ENCODE measurements around the gene PRAC2. TPM values are rescaled to one million over a fixed set of nuclear protein-coding genes. Genes with fewer than 3 reads are reported as not detected.
A peak's percentile ranks its signal among the peaks of the same experiment; 100 is the strongest.

The PRAC2 gene
- total RNA-seq, 2 donors from 2014 or later = not detected

- ATAC-seq (peak; percentile 82), DNase-seq (peak; percentile 85 to 90 (median 87))
- peaks cover 24% of the 10 kb centered on the region for H3K4me1 ChIP-seq
- intact Hi-C loops (cut with DNase I) = loop anchor here (10.0 kb wide), 1 partner anchor 160 kb away; no protein-coding TSS in a partner anchor
- WGBS, 2 donors = 10 to 18% methylated on average over 21 to 32 of the region's 32 CpGs
- H3K36me3 ChIP-seq (replicated peaks in 1 of 2; ENCODE audit: insufficient read depth in 1 of 2, low read depth in 2 of 2) = no peaks in the 10 kb centered on the region
- TF ChIP-seq POLR2A (IDR thresholded peaks at IDR 0.05) (no peak), CTCF (IDR thresholded peaks at IDR 0.05) (peak; percentile 55 to 76 (median 71))
- no peak overlapping the region for H3K4me3 ChIP-seq
- H3K27ac ChIP-seq = no peak overlapping the region
- no peaks in the 10 kb centered on the region for H3K9me3 ChIP-seq
- peaks cover 0 to 74% of the 10 kb centered on the region in 2 donors for H3K27me3 ChIP-seq
Observed at GRCh38 chr17:48724251-48725003, 1.4 kb downstream of the PRAC2 start.

- intact Hi-C loops (cut with DNase I) = loop anchor here (10.0 kb wide), 1 partner anchor 160 kb away; no protein-coding TSS in a partner anchor
- ATAC-seq = no peak
- peaks cover 24% of the 10 kb centered on the region for H3K4me1 ChIP-seq
- H3K36me3 ChIP-seq (replicated peaks in 1 of 2; ENCODE audit: insufficient read depth in 1 of 2, low read depth in 2 of 2) = no peaks in the 10 kb centered on the region
- no peak overlapping the region for H3K27ac ChIP-seq
- no peak overlapping the region for H3K4me3 ChIP-seq
- H3K27me3 ChIP-seq = peaks cover 0 to 75% of the 10 kb centered on the region in 2 donors
- no peaks in the 10 kb centered on the region for H3K9me3 ChIP-seq
- DNase-seq = no peak
- TF ChIP-seq CTCF (IDR thresholded peaks at IDR 0.05) = no peak
- TF ChIP-seq POLR2A (IDR thresholded peaks at IDR 0.05) = no peak
- WGBS, 2 donors = 2% methylated on average over 16 of the region's 16 CpGs
Observed at GRCh38 chr17:48725004-48725287, 2.0 kb downstream of the PRAC2 start.

- WGBS, 2 donors = 4 to 6% methylated on average over 5 to 37 of the region's 38 CpGs
- no peak for TF ChIP-seq POLR2A (IDR thresholded peaks at IDR 0.05)
- no peak for TF ChIP-seq CTCF (IDR thresholded peaks at IDR 0.05)
- H3K9me3 ChIP-seq = no peaks in the 10 kb centered on the region
- ATAC-seq (no peak), DNase-seq (no peak)
- intact Hi-C loops (cut with DNase I) = loop anchor here (10.0 kb wide), 1 partner anchor 159 kb away; no protein-coding TSS in a partner anchor
- no peak overlapping the region for H3K27ac ChIP-seq
- H3K4me1 ChIP-seq = peaks cover 24% of the 10 kb centered on the region
- peaks cover 0 to 74% of the 10 kb centered on the region in 2 donors for H3K27me3 ChIP-seq
- H3K4me3 ChIP-seq = no peak overlapping the region
- no peaks in the 10 kb centered on the region for H3K36me3 ChIP-seq (replicated peaks in 1 of 2; ENCODE audit: insufficient read depth in 1 of 2, low read depth in 2 of 2)
Observed at GRCh38 chr17:48725288-48726064, 2.5 kb downstream of the PRAC2 start.

- TF ChIP-seq POLR2A (IDR thresholded peaks at IDR 0.05) (no peak), CTCF (IDR thresholded peaks at IDR 0.05) (no peak)
- ATAC-seq (no peak), DNase-seq (no peak)
- Histone ChIP-seq H3K27me3 (peaks cover 0 to 79% of the 10 kb centered on the region in 2 donors), H3K27ac (no peak overlapping the region), H3K4me1 (peaks cover 24% of the 10 kb centered on the region), H3K4me3 (no peak overlapping the region), H3K9me3 (no peaks in the 10 kb centered on the region), H3K36me3 (replicated peaks in 1 of 2; ENCODE audit: insufficient read depth in 1 of 2, low read depth in 2 of 2) (no peaks in the 10 kb centered on the region)
- WGBS, 2 donors = 10% methylated on average over 19 to 20 of the region's 20 CpGs
- intact Hi-C loops (cut with DNase I) = loop anchor here (10.0 kb wide), 1 partner anchor 158 kb away; no protein-coding TSS in a partner anchor
Observed at GRCh38 chr17:48726114-48726915, 3.3 kb downstream of the PRAC2 start.

Data from body of pancreas (tissue), 4 donors.